WTC11 (cell line): ENCODE results near the gene KCNQ4. TPM values are rescaled to one million over a fixed set of nuclear protein-coding genes. Genes with fewer than 3 reads are reported as not detected.

Source experiments
- ATAC-seq: fragments of 200-7000 bp; cut with Tn5 transposase; 2 replicates; pipeline ENCODE4 v1.10.0; 2021; ENCODE audit warnings: mild to moderate bottlenecking, moderate library complexity
- CTCF ChIA-PET: fragments of 300-600 bp; sonication (Branson Sonifier 250); formaldehyde crosslinking; loops from one replicate; lab custom pipeline; 2021; ENCODE audit warnings: antibody characterized with exemption; lab: Charles Lee
- POLR2A ChIA-PET: fragments of 350-600 bp; sonication (Branson Sonifier 250); formaldehyde crosslinking; loops from one replicate; lab custom pipeline; 2021; ENCODE audit warnings: antibody characterized with exemption; lab: Charles Lee
- DNase-seq: peaks from one replicate; pipeline ENCODE4 v3.0.0; 2021; ENCODE audit warnings: low spot score
- H3K27ac Mint-ChIP-seq: 2 replicates; pipeline ENCODE4 v1.8.0; 2021; ENCODE audit warnings: mixed read lengths
- H3K27me3 Mint-ChIP-seq: 2 replicates; pipeline ENCODE4 v1.8.0; 2021; ENCODE audit warnings: low read depth, mild to moderate bottlenecking, moderate library complexity, mixed read lengths
- H3K36me3 Mint-ChIP-seq: 2 replicates; pipeline ENCODE4 v1.8.0; 2021; ENCODE audit warnings: mixed read lengths
- H3K4me1 Mint-ChIP-seq: 2 replicates; pipeline ENCODE4 v1.8.0; 2022; ENCODE audit warnings: mixed read lengths
- H3K4me3 Mint-ChIP-seq: 2 replicates; pipeline ENCODE4 v1.8.0; 2021; ENCODE audit warnings: mild to moderate bottlenecking, moderate library complexity, mixed read lengths
- H3K9me3 Mint-ChIP-seq: 2 replicates; pipeline ENCODE4 v1.8.0; 2021; ENCODE audit warnings: mixed read lengths
- JUN ChIP-seq: sonication (generic); formaldehyde crosslinking; IDR thresholded peaks from 2 replicates; pipeline ENCODE4 v1.8.0; 2023; ENCODE audit warnings: mild to moderate bottlenecking, missing genetic modification reagents
- SMAD4 ChIP-seq: sonication (generic); formaldehyde crosslinking; IDR thresholded peaks from 2 replicates; pipeline ENCODE4 v1.8.0; 2022; ENCODE audit warnings: mild to moderate bottlenecking, missing genetic modification reagents
- TEAD4 ChIP-seq: sonication (generic); formaldehyde crosslinking; IDR thresholded peaks from 2 replicates; pipeline ENCODE4 v1.8.0; 2022; ENCODE audit warnings: mild to moderate bottlenecking, missing genetic modification reagents
- ZNF121 ChIP-seq: sonication (generic); formaldehyde crosslinking; IDR thresholded peaks from 2 replicates; pipeline ENCODE4 v1.8.0; 2023; ENCODE audit warnings: missing genetic modification reagents
- total RNA-seq: library from RNA; stranded (reverse); gene quantifications from 3 replicates; pipeline ENCODE4 v1.2.3, GENCODE V29; 2021
- TF ChIP-seq, protein P1 (sequence below): sonication (generic); formaldehyde crosslinking; conservative IDR thresholded peaks from 2 replicates; pipeline ENCODE4 v1.8.1; 2023; ENCODE audit warnings: mild to moderate bottlenecking, low read depth, missing genetic modification reagents, moderate library complexity
- TF ChIP-seq, protein P2 (sequence below): sonication (generic); formaldehyde crosslinking; conservative IDR thresholded peaks from 2 replicates; pipeline ENCODE4 v1.8.1; 2022; ENCODE audit warnings: mild to moderate bottlenecking, missing genetic modification reagents
- TF ChIP-seq, protein P3 (sequence below): sonication (generic); formaldehyde crosslinking; IDR thresholded peaks from 2 replicates; pipeline ENCODE4 v1.8.0; 2023; ENCODE audit warnings: missing genetic modification reagents, mild to moderate bottlenecking, borderline replicate concordance
- TF ChIP-seq, protein P4 (sequence below): sonication (generic); formaldehyde crosslinking; IDR thresholded peaks from 2 replicates; pipeline ENCODE4 v1.8.1; 2023; ENCODE audit warnings: mild to moderate bottlenecking, missing genetic modification reagents
- TF ChIP-seq, protein P5 (sequence below): sonication (generic); formaldehyde crosslinking; IDR thresholded peaks from 2 replicates; pipeline ENCODE4 v1.8.1; 2022; ENCODE audit warnings: mild to moderate bottlenecking, missing genetic modification reagents, moderate library complexity, borderline replicate concordance
- TF ChIP-seq, protein P6 (sequence below): sonication (generic); formaldehyde crosslinking; IDR thresholded peaks from 2 replicates; pipeline ENCODE4 v1.8.1; 2022; ENCODE audit warnings: low read depth, missing genetic modification reagents, borderline replicate concordance
- TF ChIP-seq, protein P7 (sequence below): sonication (generic); formaldehyde crosslinking; IDR thresholded peaks from 2 replicates; pipeline ENCODE4 v1.8.1; 2023; ENCODE audit warnings: mild to moderate bottlenecking, missing genetic modification reagents, moderate library complexity

KCNQ4 gene
- total RNA-seq, 1 experiment from 2014 or later, result 4.0 TPM

DNA sequence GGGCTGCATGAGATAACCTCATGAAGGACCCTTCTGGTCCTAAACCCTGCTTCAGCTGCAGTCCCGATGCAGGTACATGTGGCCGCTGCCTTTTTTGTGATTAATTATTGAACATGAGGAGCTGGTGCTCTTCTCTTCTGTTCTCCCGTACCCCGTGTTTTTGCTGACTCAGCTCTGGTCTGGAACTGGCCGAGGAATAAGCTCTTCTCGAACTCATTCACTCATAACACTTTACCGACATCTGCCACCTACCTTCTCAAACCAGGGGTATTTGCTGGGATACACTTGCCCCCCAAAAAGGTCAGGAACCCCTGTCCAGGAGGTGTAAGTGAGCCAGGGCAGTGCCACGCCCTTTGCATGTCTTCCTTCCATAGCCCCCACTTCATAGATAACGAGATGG lies 31.8 kb downstream of the KCNQ4 start:
- DNase-seq (no peak), ATAC-seq (no peak)
- Mint-ChIP-seq H3K4me3 (no peak overlapping the region), H3K9me3 (no peaks in the 10 kb centered on the region), H3K27me3 (peaks cover 21% of the 10 kb centered on the region), H3K27ac (no peak overlapping the region), H3K36me3 (no peaks in the 10 kb centered on the region), H3K4me1 (peaks cover 11% of the 10 kb centered on the region; the same call in 1 of the 2 replicates)
- ChIA-PET POLR2A (no interaction called here), CTCF (interaction anchor here (0.6 to 0.9 kb wide), 4 partner anchors 9 to 73 kb away, joined by 3 to 4 read pairs (median 3); no protein-coding TSS in a partner anchor)
- TF ChIP-seq, protein P1, sequence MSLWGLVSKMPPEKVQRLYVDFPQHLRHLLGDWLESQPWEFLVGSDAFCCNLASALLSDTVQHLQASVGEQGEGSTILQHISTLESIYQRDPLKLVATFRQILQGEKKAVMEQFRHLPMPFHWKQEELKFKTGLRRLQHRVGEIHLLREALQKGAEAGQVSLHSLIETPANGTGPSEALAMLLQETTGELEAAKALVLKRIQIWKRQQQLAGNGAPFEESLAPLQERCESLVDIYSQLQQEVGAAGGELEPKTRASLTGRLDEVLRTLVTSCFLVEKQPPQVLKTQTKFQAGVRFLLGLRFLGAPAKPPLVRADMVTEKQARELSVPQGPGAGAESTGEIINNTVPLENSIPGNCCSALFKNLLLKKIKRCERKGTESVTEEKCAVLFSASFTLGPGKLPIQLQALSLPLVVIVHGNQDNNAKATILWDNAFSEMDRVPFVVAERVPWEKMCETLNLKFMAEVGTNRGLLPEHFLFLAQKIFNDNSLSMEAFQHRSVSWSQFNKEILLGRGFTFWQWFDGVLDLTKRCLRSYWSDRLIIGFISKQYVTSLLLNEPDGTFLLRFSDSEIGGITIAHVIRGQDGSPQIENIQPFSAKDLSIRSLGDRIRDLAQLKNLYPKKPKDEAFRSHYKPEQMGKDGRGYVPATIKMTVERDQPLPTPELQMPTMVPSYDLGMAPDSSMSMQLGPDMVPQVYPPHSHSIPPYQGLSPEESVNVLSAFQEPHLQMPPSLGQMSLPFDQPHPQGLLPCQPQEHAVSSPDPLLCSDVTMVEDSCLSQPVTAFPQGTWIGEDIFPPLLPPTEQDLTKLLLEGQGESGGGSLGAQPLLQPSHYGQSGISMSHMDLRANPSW (CRISPR knock-in tag), result no peak
- TF ChIP-seq SMAD4 (CRISPR knock-in tag) (no peak), ZNF121 (CRISPR knock-in tag) (no peak)
- TF ChIP-seq, protein P2, sequence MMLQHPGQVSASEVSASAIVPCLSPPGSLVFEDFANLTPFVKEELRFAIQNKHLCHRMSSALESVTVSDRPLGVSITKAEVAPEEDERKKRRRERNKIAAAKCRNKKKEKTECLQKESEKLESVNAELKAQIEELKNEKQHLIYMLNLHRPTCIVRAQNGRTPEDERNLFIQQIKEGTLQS (CRISPR knock-in tag), result no peak

DNA sequence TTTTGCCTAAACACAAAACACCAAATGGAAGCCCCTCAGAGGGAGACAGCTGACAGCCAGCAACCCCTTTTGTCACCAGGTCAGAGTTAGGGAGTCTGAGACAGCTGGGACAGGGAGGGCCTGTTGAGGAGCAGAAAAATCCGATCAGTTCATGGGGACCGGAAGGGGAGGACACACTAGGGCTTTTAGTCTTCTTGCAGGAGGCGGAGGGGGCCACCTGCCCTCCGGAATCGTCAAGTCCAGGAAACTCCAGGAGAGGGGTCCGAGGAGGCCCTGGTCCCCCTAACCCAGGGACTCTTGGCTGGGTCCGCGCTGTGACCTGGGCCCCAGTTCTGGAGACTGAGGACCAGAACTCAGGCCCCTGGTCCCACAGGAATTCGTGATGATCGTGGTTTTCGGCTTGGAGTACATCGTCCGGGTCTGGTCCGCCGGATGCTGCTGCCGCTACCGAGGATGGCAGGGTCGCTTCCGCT lies 34.2 kb downstream of the KCNQ4 start:
- POLR2A ChIA-PET, result no interaction called here
- Mint-ChIP-seq H3K27ac (no peak overlapping the region), H3K36me3 (no peaks in the 10 kb centered on the region), H3K27me3 (peaks cover 21% of the 10 kb centered on the region), H3K4me1 (peaks cover 11% of the 10 kb centered on the region; the same call in 1 of the 2 replicates), H3K4me3 (peak overlapping the region; percentile 68), H3K9me3 (no peaks in the 10 kb centered on the region)
- CTCF ChIA-PET, result interaction anchor here (0.9 to 1.3 kb wide), 3 partner anchors 44 to 131 kb away, joined by 3 read pairs; partner anchors contain the start of gene CITED4
- DNase-seq (no peak), ATAC-seq (no peak)
- TF ChIP-seq TEAD4, result no peak
- TF ChIP-seq, protein P3, sequence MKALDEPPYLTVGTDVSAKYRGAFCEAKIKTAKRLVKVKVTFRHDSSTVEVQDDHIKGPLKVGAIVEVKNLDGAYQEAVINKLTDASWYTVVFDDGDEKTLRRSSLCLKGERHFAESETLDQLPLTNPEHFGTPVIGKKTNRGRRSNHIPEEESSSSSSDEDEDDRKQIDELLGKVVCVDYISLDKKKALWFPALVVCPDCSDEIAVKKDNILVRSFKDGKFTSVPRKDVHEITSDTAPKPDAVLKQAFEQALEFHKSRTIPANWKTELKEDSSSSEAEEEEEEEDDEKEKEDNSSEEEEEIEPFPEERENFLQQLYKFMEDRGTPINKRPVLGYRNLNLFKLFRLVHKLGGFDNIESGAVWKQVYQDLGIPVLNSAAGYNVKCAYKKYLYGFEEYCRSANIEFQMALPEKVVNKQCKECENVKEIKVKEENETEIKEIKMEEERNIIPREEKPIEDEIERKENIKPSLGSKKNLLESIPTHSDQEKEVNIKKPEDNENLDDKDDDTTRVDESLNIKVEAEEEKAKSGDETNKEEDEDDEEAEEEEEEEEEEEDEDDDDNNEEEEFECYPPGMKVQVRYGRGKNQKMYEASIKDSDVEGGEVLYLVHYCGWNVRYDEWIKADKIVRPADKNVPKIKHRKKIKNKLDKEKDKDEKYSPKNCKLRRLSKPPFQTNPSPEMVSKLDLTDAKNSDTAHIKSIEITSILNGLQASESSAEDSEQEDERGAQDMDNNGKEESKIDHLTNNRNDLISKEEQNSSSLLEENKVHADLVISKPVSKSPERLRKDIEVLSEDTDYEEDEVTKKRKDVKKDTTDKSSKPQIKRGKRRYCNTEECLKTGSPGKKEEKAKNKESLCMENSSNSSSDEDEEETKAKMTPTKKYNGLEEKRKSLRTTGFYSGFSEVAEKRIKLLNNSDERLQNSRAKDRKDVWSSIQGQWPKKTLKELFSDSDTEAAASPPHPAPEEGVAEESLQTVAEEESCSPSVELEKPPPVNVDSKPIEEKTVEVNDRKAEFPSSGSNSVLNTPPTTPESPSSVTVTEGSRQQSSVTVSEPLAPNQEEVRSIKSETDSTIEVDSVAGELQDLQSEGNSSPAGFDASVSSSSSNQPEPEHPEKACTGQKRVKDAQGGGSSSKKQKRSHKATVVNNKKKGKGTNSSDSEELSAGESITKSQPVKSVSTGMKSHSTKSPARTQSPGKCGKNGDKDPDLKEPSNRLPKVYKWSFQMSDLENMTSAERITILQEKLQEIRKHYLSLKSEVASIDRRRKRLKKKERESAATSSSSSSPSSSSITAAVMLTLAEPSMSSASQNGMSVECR (CRISPR knock-in tag), result no peak
- TF ChIP-seq, protein P4, sequence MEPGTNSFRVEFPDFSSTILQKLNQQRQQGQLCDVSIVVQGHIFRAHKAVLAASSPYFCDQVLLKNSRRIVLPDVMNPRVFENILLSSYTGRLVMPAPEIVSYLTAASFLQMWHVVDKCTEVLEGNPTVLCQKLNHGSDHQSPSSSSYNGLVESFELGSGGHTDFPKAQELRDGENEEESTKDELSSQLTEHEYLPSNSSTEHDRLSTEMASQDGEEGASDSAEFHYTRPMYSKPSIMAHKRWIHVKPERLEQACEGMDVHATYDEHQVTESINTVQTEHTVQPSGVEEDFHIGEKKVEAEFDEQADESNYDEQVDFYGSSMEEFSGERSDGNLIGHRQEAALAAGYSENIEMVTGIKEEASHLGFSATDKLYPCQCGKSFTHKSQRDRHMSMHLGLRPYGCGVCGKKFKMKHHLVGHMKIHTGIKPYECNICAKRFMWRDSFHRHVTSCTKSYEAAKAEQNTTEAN (CRISPR knock-in tag), result 0 out of 2 replicates have a peak, but pooled peaks have one; percentile 26
- TF ChIP-seq, protein P5, sequence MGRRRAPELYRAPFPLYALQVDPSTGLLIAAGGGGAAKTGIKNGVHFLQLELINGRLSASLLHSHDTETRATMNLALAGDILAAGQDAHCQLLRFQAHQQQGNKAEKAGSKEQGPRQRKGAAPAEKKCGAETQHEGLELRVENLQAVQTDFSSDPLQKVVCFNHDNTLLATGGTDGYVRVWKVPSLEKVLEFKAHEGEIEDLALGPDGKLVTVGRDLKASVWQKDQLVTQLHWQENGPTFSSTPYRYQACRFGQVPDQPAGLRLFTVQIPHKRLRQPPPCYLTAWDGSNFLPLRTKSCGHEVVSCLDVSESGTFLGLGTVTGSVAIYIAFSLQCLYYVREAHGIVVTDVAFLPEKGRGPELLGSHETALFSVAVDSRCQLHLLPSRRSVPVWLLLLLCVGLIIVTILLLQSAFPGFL (CRISPR knock-in tag), result no peak
- TF ChIP-seq, protein P6, sequence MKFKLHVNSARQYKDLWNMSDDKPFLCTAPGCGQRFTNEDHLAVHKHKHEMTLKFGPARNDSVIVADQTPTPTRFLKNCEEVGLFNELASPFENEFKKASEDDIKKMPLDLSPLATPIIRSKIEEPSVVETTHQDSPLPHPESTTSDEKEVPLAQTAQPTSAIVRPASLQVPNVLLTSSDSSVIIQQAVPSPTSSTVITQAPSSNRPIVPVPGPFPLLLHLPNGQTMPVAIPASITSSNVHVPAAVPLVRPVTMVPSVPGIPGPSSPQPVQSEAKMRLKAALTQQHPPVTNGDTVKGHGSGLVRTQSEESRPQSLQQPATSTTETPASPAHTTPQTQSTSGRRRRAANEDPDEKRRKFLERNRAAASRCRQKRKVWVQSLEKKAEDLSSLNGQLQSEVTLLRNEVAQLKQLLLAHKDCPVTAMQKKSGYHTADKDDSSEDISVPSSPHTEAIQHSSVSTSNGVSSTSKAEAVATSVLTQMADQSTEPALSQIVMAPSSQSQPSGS (CRISPR knock-in tag), result no peak
- no peak for TF ChIP-seq JUN (CRISPR knock-in tag)
- TF ChIP-seq, protein P7, sequence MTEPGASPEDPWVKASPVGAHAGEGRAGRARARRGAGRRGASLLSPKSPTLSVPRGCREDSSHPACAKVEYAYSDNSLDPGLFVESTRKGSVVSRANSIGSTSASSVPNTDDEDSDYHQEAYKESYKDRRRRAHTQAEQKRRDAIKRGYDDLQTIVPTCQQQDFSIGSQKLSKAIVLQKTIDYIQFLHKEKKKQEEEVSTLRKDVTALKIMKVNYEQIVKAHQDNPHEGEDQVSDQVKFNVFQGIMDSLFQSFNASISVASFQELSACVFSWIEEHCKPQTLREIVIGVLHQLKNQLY (CRISPR knock-in tag), result no peak
